BE2C (cell line): ENCODE measurements around the gene DLG2.
"Not testable (repeated sequence)": the region's sequence is repeated elsewhere in the genome, so short reads cannot be mapped to it uniquely, and the experiment has no call there.

Experiments
- DNase-seq: peaks from one replicate; pipeline ENCODE4 v3.0.0-alpha.2; 2020
- H3K27me3 ChIP-seq: fragments of 250-450 bp; sonication (Bioruptor Pico); 2 replicates; pipeline ENCODE4 v1.5.1; 2020; ENCODE audit warnings: mild to moderate bottlenecking
- H3K36me3 ChIP-seq: fragments of 250-450 bp; sonication (Bioruptor Pico); 2 replicates; pipeline ENCODE4 v1.5.1; 2020; ENCODE audit warnings: mild to moderate bottlenecking
- H3K4me1 ChIP-seq: fragments of 250-450 bp; sonication (Bioruptor Pico); 2 replicates; pipeline ENCODE4 v1.5.1; 2020
- H3K4me3 ChIP-seq: 2 replicates; pipeline ENCODE4 v1.5.1; 2011; ENCODE audit warnings: low read depth, low read length
- H3K9me3 ChIP-seq: fragments of 250-450 bp; sonication (Bioruptor Pico); 2 replicates; pipeline ENCODE4 v1.5.1; 2020
- TF ChIP-seq, protein P1 (sequence below): IDR thresholded peaks from 2 replicates; pipeline ENCODE4 v1.5.1; 2012; ENCODE audit warnings: mild to moderate bottlenecking, low read depth, low read length

Gene DLG2

GRCh38 chr11:85127349-85127748 is 499.8 kb downstream of the DLG2 start:
- H3K4me1 ChIP-seq: no peaks in the 10 kb centered on the region
- no peaks in the 10 kb centered on the region for H3K36me3 ChIP-seq
- no peaks in the 10 kb centered on the region for H3K9me3 ChIP-seq
- H3K27me3 ChIP-seq: no peaks in the 10 kb centered on the region
- TF ChIP-seq, protein P1, sequence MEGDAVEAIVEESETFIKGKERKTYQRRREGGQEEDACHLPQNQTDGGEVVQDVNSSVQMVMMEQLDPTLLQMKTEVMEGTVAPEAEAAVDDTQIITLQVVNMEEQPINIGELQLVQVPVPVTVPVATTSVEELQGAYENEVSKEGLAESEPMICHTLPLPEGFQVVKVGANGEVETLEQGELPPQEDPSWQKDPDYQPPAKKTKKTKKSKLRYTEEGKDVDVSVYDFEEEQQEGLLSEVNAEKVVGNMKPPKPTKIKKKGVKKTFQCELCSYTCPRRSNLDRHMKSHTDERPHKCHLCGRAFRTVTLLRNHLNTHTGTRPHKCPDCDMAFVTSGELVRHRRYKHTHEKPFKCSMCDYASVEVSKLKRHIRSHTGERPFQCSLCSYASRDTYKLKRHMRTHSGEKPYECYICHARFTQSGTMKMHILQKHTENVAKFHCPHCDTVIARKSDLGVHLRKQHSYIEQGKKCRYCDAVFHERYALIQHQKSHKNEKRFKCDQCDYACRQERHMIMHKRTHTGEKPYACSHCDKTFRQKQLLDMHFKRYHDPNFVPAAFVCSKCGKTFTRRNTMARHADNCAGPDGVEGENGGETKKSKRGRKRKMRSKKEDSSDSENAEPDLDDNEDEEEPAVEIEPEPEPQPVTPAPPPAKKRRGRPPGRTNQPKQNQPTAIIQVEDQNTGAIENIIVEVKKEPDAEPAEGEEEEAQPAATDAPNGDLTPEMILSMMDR: no peak
- no peak overlapping the region for H3K4me3 ChIP-seq
- no peak for DNase-seq

- TF ChIP-seq, protein P1: no peak
- Histone ChIP-seq H3K36me3 (no peaks in the 10 kb centered on the region), H3K4me1 (no peaks in the 10 kb centered on the region), H3K27me3 (no peaks in the 10 kb centered on the region), H3K9me3 (no peaks in the 10 kb centered on the region), H3K4me3 (no peak overlapping the region)
- DNase-seq: no peak
These were observed 503.4 kb downstream of the DLG2 start for GRCh38 chr11:85123752-85124231.

DNA sequence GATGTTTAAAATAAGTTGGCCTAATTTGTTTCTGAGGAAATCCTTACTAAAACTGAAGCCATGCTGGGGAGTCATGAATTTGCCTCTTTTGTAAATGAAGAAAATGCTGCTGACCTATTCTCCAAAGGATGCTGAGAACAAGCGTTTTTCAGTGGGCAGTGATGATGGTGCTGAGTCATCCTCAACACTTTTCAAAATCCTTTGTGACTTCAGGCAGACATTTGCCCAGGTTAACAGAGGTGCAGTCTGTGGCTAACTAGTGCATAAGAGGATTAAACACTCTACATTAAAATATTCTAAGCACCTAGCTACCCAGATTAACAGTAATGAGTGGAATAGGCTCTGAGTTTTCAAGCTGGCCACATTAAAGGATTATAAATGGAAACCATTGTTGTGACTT is 509.0 kb downstream of the DLG2 start:
- TF ChIP-seq, protein P1: no peak
- Histone ChIP-seq H3K9me3 (no peaks in the 10 kb centered on the region), H3K4me3 (no peak overlapping the region), H3K27me3 (no peaks in the 10 kb centered on the region), H3K36me3 (no peaks in the 10 kb centered on the region), H3K4me1 (no peaks in the 10 kb centered on the region)
- no peak for DNase-seq

- Histone ChIP-seq H3K4me3 (no peak overlapping the region), H3K36me3 (no peaks in the 10 kb centered on the region), H3K4me1 (no peaks in the 10 kb centered on the region), H3K27me3 (no peaks in the 10 kb centered on the region), H3K9me3 (no peaks in the 10 kb centered on the region)
- TF ChIP-seq, protein P1: no peak
- no peak for DNase-seq
These were observed 511.3 kb downstream of the DLG2 start for GRCh38 chr11:85115798-85116197.

DNA sequence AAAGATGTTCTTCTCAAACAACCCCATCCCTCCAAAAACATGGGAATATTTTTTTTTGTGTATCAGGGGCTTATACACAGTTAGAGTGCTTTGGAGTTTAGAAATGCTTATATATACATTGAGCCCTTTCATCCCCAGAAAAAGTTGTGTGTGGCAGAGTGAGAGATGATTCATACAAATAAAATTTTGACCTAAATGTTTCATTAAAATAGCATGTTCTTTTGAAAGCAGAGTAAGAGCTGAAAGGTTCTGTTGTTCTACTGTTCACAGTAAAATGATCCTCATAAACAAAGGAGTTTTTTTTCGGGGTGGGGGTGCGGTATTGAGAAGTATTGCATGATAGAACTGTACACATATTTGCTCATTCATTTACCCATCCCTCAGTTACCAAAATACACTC is 512.4 kb downstream of the DLG2 start:
- DNase-seq: no peak
- Histone ChIP-seq H3K27me3 (no peaks in the 10 kb centered on the region), H3K9me3 (no peaks in the 10 kb centered on the region), H3K4me1 (no peaks in the 10 kb centered on the region), H3K36me3 (no peaks in the 10 kb centered on the region), H3K4me3 (no peak overlapping the region)
- TF ChIP-seq, protein P1: no peak

DNA sequence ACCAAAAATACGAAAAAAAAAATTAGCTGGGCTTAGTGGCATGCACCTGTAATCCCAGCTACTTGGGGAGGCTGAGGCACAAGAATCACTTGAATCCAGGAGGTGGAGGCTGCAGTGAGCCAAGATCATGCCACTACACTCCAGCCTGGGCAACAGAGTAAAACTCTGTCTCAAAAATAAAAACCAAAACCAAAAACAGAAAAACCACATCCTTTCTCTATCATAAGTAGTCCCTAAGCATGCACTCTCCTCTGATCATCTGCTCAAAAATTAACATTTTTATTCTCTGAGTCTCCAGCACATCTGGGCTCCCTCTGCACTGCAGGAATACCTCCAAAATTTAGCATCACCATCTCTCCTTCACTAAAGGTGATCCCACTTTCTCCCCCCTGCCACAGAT is 516.9 kb downstream of the DLG2 start:
- not testable (repeated sequence) for DNase-seq, H3K36me3 ChIP-seq, H3K9me3 ChIP-seq, H3K27me3 ChIP-seq, H3K4me1 ChIP-seq, H3K4me3 ChIP-seq

GRCh38 chr11:85109141-85109540 is 518.0 kb downstream of the DLG2 start:
- no peak overlapping the region for H3K4me3 ChIP-seq
- no peak for DNase-seq
- H3K27me3 ChIP-seq: no peaks in the 10 kb centered on the region
- no peaks in the 10 kb centered on the region for H3K36me3 ChIP-seq
- H3K4me1 ChIP-seq: no peaks in the 10 kb centered on the region
- TF ChIP-seq, protein P1: no peak
- no peaks in the 10 kb centered on the region for H3K9me3 ChIP-seq
